Measurements from ENCODE around the gene PLBD2.

Gene PLBD2, protein sequence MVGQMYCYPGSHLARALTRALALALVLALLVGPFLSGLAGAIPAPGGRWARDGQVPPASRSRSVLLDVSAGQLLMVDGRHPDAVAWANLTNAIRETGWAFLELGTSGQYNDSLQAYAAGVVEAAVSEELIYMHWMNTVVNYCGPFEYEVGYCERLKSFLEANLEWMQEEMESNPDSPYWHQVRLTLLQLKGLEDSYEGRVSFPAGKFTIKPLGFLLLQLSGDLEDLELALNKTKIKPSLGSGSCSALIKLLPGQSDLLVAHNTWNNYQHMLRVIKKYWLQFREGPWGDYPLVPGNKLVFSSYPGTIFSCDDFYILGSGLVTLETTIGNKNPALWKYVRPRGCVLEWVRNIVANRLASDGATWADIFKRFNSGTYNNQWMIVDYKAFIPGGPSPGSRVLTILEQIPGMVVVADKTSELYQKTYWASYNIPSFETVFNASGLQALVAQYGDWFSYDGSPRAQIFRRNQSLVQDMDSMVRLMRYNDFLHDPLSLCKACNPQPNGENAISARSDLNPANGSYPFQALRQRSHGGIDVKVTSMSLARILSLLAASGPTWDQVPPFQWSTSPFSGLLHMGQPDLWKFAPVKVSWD

DNA sequence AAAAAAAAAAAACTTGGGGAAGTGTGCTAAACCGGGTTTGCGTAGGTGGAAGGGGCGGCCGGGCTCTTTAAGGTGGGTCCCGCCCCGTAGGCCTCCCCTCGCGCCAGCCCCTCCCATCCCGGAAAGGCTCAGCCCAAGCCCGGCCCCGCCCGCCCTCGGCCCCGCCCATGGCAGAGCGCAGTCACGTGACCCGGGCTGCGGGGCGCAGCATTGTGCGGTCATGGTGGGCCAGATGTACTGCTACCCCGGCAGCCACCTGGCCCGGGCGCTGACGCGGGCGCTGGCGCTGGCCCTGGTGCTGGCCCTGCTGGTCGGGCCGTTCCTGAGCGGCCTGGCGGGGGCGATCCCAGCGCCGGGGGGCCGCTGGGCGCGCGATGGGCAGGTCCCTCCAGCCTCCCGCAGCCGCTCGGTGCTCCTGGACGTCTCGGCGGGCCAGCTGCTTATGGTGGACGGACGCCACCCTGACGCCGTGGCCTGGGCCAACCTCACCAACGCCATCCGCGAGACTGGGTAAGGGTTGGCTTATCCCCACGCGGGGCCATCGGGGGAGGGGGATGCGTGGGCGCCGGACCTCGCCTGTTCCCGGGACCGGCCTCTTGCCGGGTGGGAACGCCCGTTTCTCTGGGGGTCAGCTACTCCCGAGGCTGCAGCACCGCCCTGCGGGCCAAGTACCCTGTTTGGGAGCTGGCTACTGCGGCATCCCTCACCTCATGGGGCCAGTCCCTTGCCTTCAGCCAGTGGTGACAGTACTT lies at the start of gene PLBD2:
Gene PLBD2 (plus strand): TSS at position 207 of the 752 bp plus-strand sequence. CDS start 14 bp downstream, at position 221.
- peak; percentile 55 for DNase-seq (ENCODE audit: low read depth)
- peak within 1 kb of the TSS; percentile 99 for H3K4me3 ChIP-seq (ENCODE audit: control insufficient read depth, low read depth, low read length)
- TF ChIP-seq, protein P1, sequence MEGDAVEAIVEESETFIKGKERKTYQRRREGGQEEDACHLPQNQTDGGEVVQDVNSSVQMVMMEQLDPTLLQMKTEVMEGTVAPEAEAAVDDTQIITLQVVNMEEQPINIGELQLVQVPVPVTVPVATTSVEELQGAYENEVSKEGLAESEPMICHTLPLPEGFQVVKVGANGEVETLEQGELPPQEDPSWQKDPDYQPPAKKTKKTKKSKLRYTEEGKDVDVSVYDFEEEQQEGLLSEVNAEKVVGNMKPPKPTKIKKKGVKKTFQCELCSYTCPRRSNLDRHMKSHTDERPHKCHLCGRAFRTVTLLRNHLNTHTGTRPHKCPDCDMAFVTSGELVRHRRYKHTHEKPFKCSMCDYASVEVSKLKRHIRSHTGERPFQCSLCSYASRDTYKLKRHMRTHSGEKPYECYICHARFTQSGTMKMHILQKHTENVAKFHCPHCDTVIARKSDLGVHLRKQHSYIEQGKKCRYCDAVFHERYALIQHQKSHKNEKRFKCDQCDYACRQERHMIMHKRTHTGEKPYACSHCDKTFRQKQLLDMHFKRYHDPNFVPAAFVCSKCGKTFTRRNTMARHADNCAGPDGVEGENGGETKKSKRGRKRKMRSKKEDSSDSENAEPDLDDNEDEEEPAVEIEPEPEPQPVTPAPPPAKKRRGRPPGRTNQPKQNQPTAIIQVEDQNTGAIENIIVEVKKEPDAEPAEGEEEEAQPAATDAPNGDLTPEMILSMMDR (IDR thresholded peaks at IDR 0.05; ENCODE audit: control insufficient read depth, insufficient read depth, low read depth, low read length, missing control alignments): no peak

DNA sequence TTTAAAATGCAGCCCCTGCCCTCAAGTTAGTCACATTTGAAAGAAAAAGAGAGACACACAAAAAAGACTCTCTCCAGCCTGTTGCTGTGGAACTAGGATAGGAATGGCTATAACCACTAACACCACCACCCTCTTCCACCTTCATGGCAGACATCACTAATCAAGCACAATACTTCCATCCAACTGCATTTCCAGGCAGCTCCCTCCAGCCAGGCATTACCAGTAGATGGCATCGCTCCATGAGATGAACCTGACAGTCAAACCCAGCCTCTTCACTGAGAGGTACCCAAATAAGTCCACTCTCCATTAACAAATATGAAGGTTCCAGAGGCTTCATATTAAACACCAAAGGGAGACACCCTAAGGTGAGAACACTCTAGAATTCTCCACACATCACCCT lies 47.9 kb upstream of the PLBD2 start:
- no peak overlapping the region for H3K4me3 ChIP-seq (ENCODE audit: control insufficient read depth, low read depth, low read length)
- TF ChIP-seq, protein P1 (IDR thresholded peaks at IDR 0.05; ENCODE audit: control insufficient read depth, insufficient read depth, low read depth, low read length, missing control alignments): no peak
- no peak for DNase-seq (ENCODE audit: low read depth)

DNA sequence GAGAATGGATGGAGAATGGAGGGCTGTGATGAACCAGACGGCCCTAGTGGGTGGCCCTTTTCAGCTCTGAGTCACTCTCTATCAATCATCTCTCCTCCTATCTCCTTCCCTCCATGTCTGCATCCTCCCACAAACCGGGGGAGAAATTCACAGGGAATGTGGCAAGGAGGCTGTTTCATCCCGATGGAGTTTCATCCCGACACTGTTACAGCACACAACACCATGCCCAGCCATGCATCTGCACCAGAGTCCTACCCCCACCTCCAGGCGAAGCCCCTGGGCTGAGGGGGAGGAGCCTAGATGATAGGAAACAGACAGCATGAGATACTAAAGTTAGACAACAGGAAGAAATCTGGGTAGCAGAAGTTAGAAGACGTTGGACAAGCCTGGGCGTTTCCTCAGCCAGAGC lies 44.3 kb upstream of the PLBD2 start:
- no peak overlapping the region for H3K4me3 ChIP-seq (ENCODE audit: control insufficient read depth, low read depth, low read length)
- no peak for DNase-seq (ENCODE audit: low read depth)
- TF ChIP-seq, protein P1 (IDR thresholded peaks at IDR 0.05; ENCODE audit: control insufficient read depth, insufficient read depth, low read depth, low read length, missing control alignments): no peak

DNA sequence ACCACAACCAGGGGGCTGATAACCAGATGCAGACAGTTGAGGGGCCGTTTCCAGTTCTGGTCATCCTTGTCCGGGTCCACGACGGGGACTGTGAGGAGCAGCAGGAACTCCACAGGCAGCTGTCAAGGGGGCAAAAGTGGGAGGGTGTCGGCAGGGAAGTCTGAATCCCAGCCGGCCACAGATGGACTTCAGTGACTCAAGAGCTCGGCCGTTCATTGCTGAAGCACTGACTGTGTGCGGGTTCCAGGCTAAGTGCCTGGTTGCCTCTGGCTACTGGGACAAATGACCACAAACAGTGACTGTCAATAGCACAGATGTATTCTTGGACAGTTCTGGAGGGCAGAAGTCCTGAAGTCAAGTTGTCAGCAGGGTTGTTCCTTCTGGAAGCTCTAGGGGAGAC lies 43.0 kb upstream of the PLBD2 start:
- TF ChIP-seq, protein P1 (IDR thresholded peaks at IDR 0.05; ENCODE audit: control insufficient read depth, insufficient read depth, low read depth, low read length, missing control alignments): no peak
- no peak overlapping the region for H3K4me3 ChIP-seq (ENCODE audit: control insufficient read depth, low read depth, low read length)
- no peak for DNase-seq (ENCODE audit: low read depth)

DNA sequence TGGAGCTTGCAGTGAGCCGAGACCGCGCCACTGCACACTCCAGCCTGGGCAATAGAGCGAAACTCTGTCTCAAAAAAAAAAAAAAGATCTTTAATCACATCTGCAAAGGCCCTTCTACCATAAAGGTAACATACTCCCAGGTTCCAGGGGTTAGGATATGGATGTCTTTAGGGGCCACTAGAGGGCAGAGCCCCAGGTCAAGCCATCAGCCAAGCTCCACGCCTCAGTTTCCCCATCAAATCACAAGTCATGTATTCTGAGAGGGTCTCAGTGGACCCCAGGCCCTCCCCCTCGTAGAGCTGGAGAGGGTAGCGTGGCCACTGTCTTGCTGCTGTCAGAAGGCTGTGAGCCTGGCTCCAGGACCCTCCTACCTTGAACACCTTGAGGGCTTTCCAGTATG lies 42.2 kb upstream of the PLBD2 start:
- no peak for DNase-seq (ENCODE audit: low read depth)
- TF ChIP-seq, protein P1 (IDR thresholded peaks at IDR 0.05; ENCODE audit: control insufficient read depth, insufficient read depth, low read depth, low read length, missing control alignments): no peak
- H3K4me3 ChIP-seq (ENCODE audit: control insufficient read depth, low read depth, low read length): no peak overlapping the region

DNA sequence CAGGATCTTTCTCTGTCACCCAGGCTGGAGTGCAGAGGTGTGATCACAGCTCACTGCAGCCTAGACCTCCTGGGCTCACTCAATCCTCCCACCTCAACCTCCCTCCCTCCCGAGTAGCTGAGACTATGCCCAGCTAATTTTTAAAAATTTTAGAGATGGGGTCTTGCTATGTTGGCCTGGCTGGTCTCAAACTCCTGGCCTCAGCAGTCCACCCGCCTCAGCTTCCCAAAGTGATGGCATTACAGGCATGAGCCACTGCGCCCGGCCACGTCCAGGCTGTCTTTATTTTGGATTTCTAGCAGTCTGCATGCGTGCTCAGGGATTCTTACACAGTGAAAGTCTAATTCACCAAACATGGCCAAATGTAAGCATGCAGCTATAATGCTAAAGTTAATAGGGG lies 41.3 kb upstream of the PLBD2 start:
- TF ChIP-seq, protein P1 (IDR thresholded peaks at IDR 0.05; ENCODE audit: control insufficient read depth, insufficient read depth, low read depth, low read length, missing control alignments): no peak
- no peak for DNase-seq (ENCODE audit: low read depth)
- H3K4me3 ChIP-seq (ENCODE audit: control insufficient read depth, low read depth, low read length): no peak overlapping the region

All from AG09309 (cell line).